Breast epithelium (tissue), 4 donors: ENCODE data around the gene RAVER2. TPM values are rescaled to one million over a fixed set of nuclear protein-coding genes. Genes with fewer than 3 reads are reported as not detected.
"Not testable (repeated sequence)": the region's sequence is repeated elsewhere in the genome, so short reads cannot be mapped to it uniquely, and the experiment has no call there.

Experiments used
- DNase-seq, 2 donors: peaks; one replicate each; pipeline ENCODE4 v3.0.0-alpha.2; 2019; ENCODE audit warnings: low spot score in 2 of 2
- H3K27ac ChIP-seq, 2 donors: fragments of 200-600 bp; sonication (generic) in 1 of 2; one replicate each; pipeline ENCODE4 v1.5.1; 2016 to 2019; ENCODE audit warnings: mild to moderate bottlenecking in 1 of 2
- H3K27me3 ChIP-seq, 2 donors: fragments of 200-600 bp; sonication (generic) in 1 of 2; one replicate each; pipeline versions ENCODE4 v1.5.1 to v1.6.0; 2017 to 2019; ENCODE audit warnings: control low read depth in 1 of 2, mild to moderate bottlenecking in 1 of 2
- H3K36me3 ChIP-seq: fragments of 200-600 bp; one replicate; pipeline ENCODE4 v1.5.1; 2019
- H3K4me1 ChIP-seq, 2 donors: fragments of 200-600 bp; sonication (generic); one replicate each; pipeline ENCODE4 v1.5.1; 2016 to 2019; ENCODE audit warnings: control low read depth in 1 of 2
- H3K4me3 ChIP-seq, 3 donors: fragments of 200-600 bp; sonication (generic); 1 replicate in 2 of 3; 2 replicates in 1 of 3; pipeline ENCODE4 v1.5.1; 2016 to 2019; ENCODE audit warnings: mild to moderate bottlenecking in 3 of 3, moderate library complexity in 2 of 3
- H3K9me3 ChIP-seq, 2 donors: fragments of 200-600 bp; sonication (generic) in 1 of 2; one replicate each; pipeline ENCODE4 v1.5.1; 2016 to 2019; ENCODE audit warnings: control low read depth in 1 of 2
- POLR2A ChIP-seq: fragments of 450-650 bp; IDR thresholded peaks from one replicate; pipeline ENCODE4 v1.6.1; 2016; ENCODE audit warnings: antibody characterized with exemption, mild to moderate bottlenecking, moderate library complexity
- POLR2AphosphoS5 ChIP-seq, 3 donors: sonication (generic); formaldehyde crosslinking; IDR thresholded peaks; one replicate each; pipeline ENCODE4 v1.6.1; 2017; ENCODE audit warnings: antibody characterized with exemption in 3 of 3
- intact Hi-C: fragments of 100-400 bp; cut with DNase I; formaldehyde crosslinking; loops from one replicate; pipeline ENCODE4 v1.15.1; 2023; ENCODE audit warnings: low total_unique reads
- total RNA-seq, 3 donors: library from RNA; depleted of rRNA; stranded (reverse); fragments of >200 nt; gene quantifications; one replicate each; pipeline ENCODE4 v1.1.0, GENCODE V29; 2016
- TF ChIP-seq, protein P1 (sequence below), 3 donors: fragments of 450-650 bp; IDR thresholded peaks; one replicate each; pipeline ENCODE4 v1.5.1; 2016 to 2017; ENCODE audit warnings: antibody characterized with exemption in 3 of 3, mild to moderate bottlenecking in 3 of 3, moderate library complexity in 3 of 3

Gene RAVER2
- total RNA-seq, 3 donors from 2014 or later, result 6.6 to 21.1 (median 17.0) TPM

DNA sequence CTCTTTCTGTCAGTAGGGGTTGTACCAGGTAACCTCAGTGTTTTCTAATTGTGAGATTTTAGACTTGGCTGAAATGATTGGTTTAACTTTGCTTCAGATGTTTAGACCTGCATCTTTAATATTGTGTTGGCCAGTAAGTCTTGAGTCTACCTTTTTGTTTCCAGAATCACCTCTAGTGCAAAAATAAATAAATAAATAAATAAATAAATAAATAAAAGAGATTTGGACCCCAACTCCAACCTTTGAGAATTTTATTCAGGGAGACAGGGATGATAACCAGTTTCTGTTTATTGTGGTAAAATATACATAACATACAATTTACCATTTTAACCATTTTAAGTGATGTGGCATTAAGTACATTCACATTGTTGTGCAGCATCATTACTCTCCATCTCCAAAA lies 64.4 kb downstream of the RAVER2 start:
- no peak for DNase-seq
- H3K36me3 ChIP-seq, result no peaks in the 10 kb centered on the region
- H3K9me3 ChIP-seq, result no peaks in the 10 kb centered on the region
- TF ChIP-seq POLR2AphosphoS5 (IDR thresholded peaks at IDR 0.05) (no peak), POLR2A (no peak)
- TF ChIP-seq, protein P1, sequence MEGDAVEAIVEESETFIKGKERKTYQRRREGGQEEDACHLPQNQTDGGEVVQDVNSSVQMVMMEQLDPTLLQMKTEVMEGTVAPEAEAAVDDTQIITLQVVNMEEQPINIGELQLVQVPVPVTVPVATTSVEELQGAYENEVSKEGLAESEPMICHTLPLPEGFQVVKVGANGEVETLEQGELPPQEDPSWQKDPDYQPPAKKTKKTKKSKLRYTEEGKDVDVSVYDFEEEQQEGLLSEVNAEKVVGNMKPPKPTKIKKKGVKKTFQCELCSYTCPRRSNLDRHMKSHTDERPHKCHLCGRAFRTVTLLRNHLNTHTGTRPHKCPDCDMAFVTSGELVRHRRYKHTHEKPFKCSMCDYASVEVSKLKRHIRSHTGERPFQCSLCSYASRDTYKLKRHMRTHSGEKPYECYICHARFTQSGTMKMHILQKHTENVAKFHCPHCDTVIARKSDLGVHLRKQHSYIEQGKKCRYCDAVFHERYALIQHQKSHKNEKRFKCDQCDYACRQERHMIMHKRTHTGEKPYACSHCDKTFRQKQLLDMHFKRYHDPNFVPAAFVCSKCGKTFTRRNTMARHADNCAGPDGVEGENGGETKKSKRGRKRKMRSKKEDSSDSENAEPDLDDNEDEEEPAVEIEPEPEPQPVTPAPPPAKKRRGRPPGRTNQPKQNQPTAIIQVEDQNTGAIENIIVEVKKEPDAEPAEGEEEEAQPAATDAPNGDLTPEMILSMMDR (IDR thresholded peaks at IDR 0.05), result no peak
- no peak overlapping the region for H3K27ac ChIP-seq
- intact Hi-C loops, result no loop called here
- no peaks in the 10 kb centered on the region for H3K4me1 ChIP-seq
- no peaks in the 10 kb centered on the region for H3K27me3 ChIP-seq
- H3K4me3 ChIP-seq, result no peak overlapping the region

DNA sequence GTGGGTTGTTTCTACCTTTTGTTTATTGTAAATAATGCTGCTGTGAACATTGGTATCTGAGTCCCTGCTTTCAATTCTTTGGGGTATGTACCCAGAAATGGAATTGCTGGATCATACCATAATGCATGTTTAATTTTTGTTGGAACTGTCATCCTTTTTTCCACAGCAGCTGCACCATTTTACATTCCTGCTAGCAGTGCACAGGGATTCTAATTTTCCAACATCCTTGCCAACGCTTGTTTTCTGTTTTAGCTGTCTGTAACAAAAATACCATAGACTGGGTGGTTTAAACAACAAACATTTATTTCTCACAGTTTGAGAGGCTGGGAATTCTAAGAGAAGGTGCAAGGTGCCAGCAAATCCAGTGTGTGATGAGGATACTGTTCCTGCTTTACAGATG lies 65.1 kb downstream of the RAVER2 start:
- no peak for DNase-seq
- Histone ChIP-seq H3K4me1 (no peaks in the 10 kb centered on the region), H3K9me3 (no peaks in the 10 kb centered on the region), H3K36me3 (no peaks in the 10 kb centered on the region), H3K4me3 (no peak overlapping the region), H3K27me3 (no peaks in the 10 kb centered on the region), H3K27ac (no peak overlapping the region)
- intact Hi-C loops, result loop anchor here (10.0 kb wide), 1 partner anchor 1065 kb away; no protein-coding TSS in a partner anchor
- TF ChIP-seq, protein P1 (IDR thresholded peaks at IDR 0.05), result no peak
- no peak for TF ChIP-seq POLR2AphosphoS5 (IDR thresholded peaks at IDR 0.05)
- TF ChIP-seq POLR2A, result no peak

DNA sequence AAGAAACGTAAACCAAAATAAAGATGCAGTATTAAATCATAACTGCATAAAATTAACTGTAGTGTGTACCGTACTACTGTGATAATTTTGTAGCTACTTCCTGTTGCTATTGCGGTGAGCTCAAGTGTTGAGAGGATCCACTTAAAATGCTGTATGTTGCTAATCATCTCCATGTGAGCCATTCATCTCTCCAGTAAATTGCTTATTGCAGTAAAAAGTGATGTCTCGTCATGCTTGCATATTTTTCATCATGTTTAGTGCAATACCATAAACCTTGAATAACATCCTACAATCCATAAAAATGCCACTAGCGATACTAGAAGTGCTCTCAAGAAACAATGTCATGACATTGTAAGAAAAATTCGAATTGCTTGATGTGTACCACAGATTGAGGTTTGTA lies 66.3 kb downstream of the RAVER2 start:
- no peaks in the 10 kb centered on the region for H3K27me3 ChIP-seq
- H3K4me1 ChIP-seq, result no peaks in the 10 kb centered on the region
- H3K4me3 ChIP-seq, result no peak overlapping the region
- H3K9me3 ChIP-seq, result no peaks in the 10 kb centered on the region
- no peak overlapping the region for H3K27ac ChIP-seq
- TF ChIP-seq POLR2AphosphoS5 (IDR thresholded peaks at IDR 0.05) (no peak), POLR2A (no peak)
- TF ChIP-seq, protein P1 (IDR thresholded peaks at IDR 0.05), result no peak
- no peaks in the 10 kb centered on the region for H3K36me3 ChIP-seq
- intact Hi-C loops, result loop anchor here (10.0 kb wide), 1 partner anchor 1066 kb away; no protein-coding TSS in a partner anchor
- DNase-seq, result no peak

DNA sequence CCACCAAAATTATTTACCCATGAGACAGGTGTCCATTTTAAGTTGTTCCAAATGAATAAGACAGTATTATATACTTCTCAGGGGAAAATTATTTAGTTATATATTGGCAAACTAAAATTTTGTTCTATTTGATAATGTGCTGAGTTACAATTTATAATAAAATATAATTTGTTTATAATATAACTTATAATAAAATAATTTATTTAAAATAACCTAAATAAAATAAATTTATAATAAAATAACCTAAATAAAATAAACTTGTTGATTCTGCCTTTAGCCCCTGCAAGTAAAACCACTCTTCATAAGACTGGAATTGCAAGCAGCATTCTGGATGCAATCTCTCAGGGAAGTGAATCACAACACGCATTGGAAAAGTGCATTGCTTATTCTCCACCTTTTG lies 69.6 kb downstream of the RAVER2 start:
- Histone ChIP-seq H3K27me3 (no peaks in the 10 kb centered on the region), H3K36me3 (no peaks in the 10 kb centered on the region), H3K4me1 (no peaks in the 10 kb centered on the region), H3K9me3 (no peaks in the 10 kb centered on the region), H3K4me3 (no peak overlapping the region), H3K27ac (no peak overlapping the region)
- TF ChIP-seq, protein P1 (IDR thresholded peaks at IDR 0.05), result no peak
- TF ChIP-seq POLR2A (no peak), POLR2AphosphoS5 (IDR thresholded peaks at IDR 0.05) (no peak)
- no peak for DNase-seq
- intact Hi-C loops, result loop anchor here (10.0 kb wide), 1 partner anchor 1070 kb away; no protein-coding TSS in a partner anchor

DNA sequence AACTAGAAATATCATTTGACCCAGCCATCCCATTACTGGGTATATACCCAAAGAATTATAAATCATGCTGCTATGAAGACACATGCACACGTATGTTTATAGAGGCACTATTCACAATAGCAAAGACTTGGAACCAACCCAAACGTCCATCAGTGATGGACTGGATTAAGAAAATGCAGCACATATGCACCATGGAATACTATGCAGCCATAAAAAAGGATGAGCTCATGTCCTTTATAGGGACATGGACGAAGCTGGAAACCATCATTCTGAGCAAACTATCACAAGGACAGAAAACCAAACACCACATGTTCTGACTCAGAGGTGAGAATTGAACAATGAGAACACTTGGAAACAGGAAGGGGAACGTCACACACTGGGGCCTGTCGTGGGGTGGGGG lies 72.5 kb downstream of the RAVER2 start:
- intact Hi-C loops, result loop anchor here (10.0 kb wide), 1 partner anchor 1073 kb away; no protein-coding TSS in a partner anchor
- not testable (repeated sequence) for H3K36me3 ChIP-seq, H3K27ac ChIP-seq

DNA sequence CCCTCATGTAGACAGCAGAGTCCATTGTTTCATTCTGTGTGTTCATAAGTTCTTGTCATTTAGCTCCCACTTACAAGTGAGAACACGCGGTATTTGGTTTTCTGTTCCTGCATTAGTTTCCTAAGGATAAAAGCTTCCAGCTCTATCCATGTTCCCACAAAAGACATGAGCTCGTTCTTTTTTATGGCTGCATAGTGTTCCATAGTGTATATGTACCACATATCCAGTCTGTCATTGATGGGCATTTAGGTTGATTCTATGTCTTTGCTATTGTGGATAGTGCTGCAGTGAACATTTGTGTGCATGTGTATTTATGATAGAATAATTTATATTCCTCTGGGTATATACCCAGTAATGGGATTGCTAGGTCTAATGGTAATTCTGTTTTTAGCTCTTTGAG lies 75.7 kb downstream of the RAVER2 start:
- H3K9me3 ChIP-seq, H3K27ac ChIP-seq, H3K4me3 ChIP-seq, intact Hi-C loops, H3K27me3 ChIP-seq, H3K4me1 ChIP-seq, H3K36me3 ChIP-seq, DNase-seq: not testable (repeated sequence)

More for the DNA sequence above, 72.5 kb downstream of the RAVER2 start:
- not testable (repeated sequence) for H3K9me3 ChIP-seq, H3K27me3 ChIP-seq, DNase-seq, H3K4me1 ChIP-seq, H3K4me3 ChIP-seq
